Jurkat, Clone E6-1 (cell line): ENCODE data around the gene ADCY7.

ENCODE experiments used
- DNase-seq: peaks from one replicate; pipeline ENCODE4 v3.0.0-alpha.2; 2011; ENCODE audit warnings: low read depth, low spot score
- H3K4me3 ChIP-seq: 2 replicates; pipeline ENCODE4 v1.5.1; 2011; ENCODE audit warnings: mild to moderate bottlenecking, low read length, control low read depth, moderate library complexity

Gene ADCY7

DNA sequence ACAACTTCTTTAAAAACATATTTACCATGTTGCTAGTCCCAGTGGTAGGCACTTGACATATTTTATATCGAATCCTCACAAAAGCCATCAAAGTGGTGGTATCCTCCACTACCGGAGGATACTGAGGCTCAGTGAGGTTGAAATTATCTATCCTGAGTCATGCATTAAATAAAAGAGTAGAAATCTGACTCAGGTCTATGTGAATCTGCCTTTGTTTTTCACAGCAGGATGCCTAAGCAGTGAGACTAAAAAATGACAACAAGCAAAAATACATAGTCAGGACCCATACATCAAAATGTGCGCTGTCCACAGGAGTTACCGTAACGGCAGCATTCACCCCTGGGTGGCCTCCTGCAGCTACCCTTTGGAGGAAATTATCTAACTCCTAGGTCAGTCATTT lies 84.8 kb downstream of the ADCY7 start:
- no peak for DNase-seq
- no peak overlapping the region for H3K4me3 ChIP-seq

- no peak overlapping the region for H3K4me3 ChIP-seq
- no peak for DNase-seq
These were observed 85.6 kb downstream of the ADCY7 start for GRCh38 chr16:50351952-50352351.

DNA sequence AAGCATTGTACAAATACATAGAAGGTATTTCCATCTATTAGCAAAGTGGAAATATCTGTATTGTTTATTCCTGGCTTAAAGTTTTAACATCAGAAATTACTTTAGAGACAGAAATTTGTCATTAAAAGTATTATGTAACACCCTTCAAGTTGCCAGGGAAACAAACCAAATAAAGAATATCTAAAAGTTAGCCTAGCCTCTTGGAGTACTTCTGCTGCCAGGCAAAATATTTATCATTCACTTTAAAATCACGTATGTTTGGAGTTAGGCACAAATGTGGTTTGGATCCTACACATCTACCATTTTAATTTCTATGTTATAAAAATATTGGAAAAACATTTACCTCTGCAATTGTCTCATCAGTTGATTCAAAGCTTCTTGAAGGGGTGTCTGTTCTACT lies 87.7 kb downstream of the ADCY7 start:
- no peak for DNase-seq
- H3K4me3 ChIP-seq: no peak overlapping the region

- no peak for DNase-seq
- no peak overlapping the region for H3K4me3 ChIP-seq
These were observed 88.5 kb downstream of the ADCY7 start for GRCh38 chr16:50354629-50355456.

DNA sequence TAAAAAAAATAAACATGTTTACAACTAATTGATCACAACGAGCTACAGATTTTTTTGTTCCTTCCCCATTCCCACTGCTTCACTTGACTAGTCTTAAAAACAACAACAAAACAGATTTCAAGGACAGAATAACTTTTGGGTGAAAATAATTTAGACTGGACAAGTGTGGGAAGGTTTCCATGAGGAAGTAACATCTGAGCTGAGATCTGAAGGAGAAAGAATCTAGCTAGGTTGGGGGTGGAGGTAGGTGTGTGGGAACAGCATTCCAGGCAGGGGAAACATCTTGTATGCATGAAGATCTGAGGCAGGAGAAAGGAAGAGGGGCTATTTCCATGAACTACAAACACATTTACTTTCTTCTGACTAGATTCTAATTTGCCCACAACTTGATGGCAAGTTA lies 93.3 kb downstream of the ADCY7 start:
- no peak overlapping the region for H3K4me3 ChIP-seq
- no peak for DNase-seq

DNA sequence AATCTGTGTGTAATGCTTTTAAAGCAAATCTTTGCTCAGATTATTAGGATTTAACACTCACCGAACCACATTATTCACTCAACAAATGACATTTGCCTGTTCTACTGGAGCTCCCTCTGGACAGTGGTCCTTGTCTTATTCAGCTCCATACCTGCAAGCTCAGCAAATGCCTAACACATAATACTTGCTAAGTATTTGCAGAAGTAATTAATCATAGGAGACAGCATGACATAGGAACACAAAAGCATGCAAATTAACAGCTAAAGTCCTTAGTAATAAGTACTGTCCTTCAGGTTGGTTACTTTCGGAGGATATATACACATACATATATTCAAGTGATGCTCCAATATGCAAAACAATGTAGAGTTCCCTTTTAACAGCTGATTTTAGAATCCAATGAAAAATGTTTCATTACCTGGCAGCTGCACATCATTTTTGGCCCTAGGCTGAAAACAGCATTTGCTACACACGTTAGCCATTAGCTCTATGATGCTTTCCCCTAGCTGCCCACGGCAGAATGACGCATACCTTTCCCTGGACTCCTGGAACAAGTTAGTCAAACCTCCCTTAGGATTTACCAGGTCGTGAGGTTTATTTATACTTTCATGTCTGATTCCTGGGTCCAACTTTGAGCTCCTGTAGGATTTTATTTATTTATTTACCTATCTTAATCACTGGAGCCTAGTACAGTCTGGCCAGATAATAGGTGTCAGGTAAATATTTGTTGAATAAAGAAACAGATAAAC lies 93.9 kb downstream of the ADCY7 start:
- DNase-seq: no peak
- H3K4me3 ChIP-seq: no peak overlapping the region

GRCh38 chr16:50360779-50361178 lies 94.4 kb downstream of the ADCY7 start:
- DNase-seq: no peak
- no peak overlapping the region for H3K4me3 ChIP-seq

DNA sequence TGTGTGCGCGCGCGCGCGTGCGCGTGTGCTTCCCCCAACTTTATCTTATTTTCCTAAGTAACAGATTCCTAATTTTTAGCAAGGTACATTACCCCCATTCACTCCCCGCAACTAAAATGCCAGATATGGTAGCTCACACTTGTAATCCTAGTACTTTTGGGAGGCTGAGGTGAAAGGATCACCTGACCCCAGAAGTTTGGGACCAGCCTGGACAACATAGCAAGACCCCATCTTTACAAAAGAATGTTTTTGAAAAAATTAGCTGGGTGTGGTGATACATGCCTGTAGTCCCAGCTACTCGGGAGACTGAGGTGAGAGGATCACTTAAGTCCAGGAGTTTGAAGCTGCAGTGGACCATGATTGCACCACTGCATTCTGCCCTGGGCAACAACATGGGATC lies 97.3 kb downstream of the ADCY7 start:
- no peak overlapping the region for H3K4me3 ChIP-seq
- DNase-seq: no peak

DNA sequence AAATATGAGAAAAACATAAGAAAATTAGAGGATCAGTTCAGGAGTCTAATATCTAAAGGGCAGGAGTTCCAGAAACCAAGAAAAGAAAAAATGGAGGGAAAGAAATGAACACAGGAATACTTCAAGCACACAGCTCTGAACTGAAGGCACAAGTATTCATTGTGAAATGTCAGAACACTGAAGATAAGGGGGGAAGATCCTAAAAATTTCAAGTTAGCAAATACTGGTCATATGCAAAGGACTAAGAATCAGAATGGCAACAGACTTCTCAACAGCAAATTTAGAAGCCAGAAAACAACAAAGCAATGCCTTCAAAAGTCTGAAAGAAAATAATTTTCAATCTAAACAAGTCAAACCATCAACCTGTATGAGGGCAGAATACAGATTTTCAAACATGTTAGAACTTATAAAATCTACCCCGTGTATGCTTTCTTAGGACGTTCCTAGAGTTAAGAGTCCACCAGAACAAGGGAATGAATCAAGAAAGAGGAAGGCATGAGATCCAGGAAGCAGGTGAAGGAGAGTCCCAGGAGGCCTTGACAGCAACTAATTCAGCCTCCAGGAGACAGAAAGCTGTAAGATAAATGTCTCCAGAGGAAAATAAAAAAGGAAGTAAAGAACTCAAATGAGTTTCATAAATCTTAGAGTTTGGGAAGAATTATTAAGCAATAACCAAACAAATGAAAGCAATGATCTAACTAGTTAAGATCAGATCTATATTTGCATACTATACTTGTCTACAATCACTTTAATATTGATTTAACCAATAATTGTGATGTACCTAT lies 99.6 kb downstream of the ADCY7 start:
- H3K4me3 ChIP-seq: no peak overlapping the region
- DNase-seq: no peak
